ENCODE measurements around the gene SH2D2A. TPM values are rescaled to one million over a fixed set of nuclear protein-coding genes. Genes with fewer than 3 reads are reported as not detected.

Gene SH2D2A
- total and polyA plus RNA-seq, 4 donors, result 1.1 to 3.0 (median 2.0) TPM

DNA sequence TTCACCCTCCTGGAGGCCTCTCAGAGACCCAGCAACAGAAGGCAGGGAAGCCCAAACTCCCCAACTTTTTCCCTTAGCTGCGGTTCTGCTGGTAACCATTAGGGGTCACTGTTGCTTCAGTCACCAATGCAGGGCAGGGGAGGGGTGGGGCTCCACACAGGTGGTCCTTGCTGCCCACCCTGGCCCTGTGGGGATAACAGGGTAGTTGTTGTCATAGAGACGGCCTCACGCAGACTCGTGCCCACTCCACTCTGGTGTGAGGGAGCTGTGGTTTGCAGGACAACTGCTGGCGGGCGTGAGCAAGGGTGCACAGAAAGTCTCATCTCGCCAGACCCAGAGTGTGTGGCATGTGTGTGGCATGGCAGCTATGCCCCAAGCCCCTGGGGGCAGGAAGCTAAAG is 22.3 kb upstream of the SH2D2A start:
- ATAC-seq (ENCODE audit: insufficient read depth, low FRiP score) (no peak), DNase-seq (peak in 2 of 3 donors; percentile 20 to 30)
- Histone ChIP-seq H3K27ac (ENCODE audit: low read depth in 1 of 2, low read length in 1 of 2) (no peak overlapping the region), H3K27me3 (ENCODE audit: control insufficient read depth in 3 of 3, insufficient read depth in 3 of 3, low read length in 2 of 3) (peaks cover 0 to 38% (median 28%) of the 10 kb centered on the region in 3 donors), H3K4me3 (no peak overlapping the region), H3K36me3 (ENCODE audit: control insufficient read depth in 4 of 4, insufficient read depth in 4 of 4, low read length in 4 of 4) (no peaks in the 10 kb centered on the region), H3K9ac (ENCODE audit: insufficient read depth in 1 of 2, low read length in 2 of 2) (no peak overlapping the region), H3K4me1 (ENCODE audit: control insufficient read depth in 5 of 5, insufficient read depth in 5 of 5, low read length in 5 of 5) (no peaks in the 10 kb centered on the region), H3K9me3 (ENCODE audit: control insufficient read depth in 4 of 4, insufficient read depth in 3 of 4, low read length in 3 of 4) (no peaks in the 10 kb centered on the region)
- 32 to 36% methylated on average over 7 of the region's 7 CpGs for WGBS, 2 donors
- peak; percentile 71 for TF ChIP-seq CTCF (IDR thresholded peaks at IDR 0.05; ENCODE audit: control extremely low read depth, extremely low read depth)

GRCh38 chr1:156836892-156837291 is 20.2 kb upstream of the SH2D2A start:
- no peak for TF ChIP-seq CTCF (IDR thresholded peaks at IDR 0.05; ENCODE audit: control extremely low read depth, extremely low read depth)
- 78 to 88% methylated on average over 4 of the region's 4 CpGs for WGBS, 2 donors
- no peaks in the 10 kb centered on the region for H3K36me3 ChIP-seq (ENCODE audit: control insufficient read depth in 4 of 4, insufficient read depth in 4 of 4, low read length in 4 of 4)
- no peak for ATAC-seq (ENCODE audit: insufficient read depth, low FRiP score)
- H3K27me3 ChIP-seq (ENCODE audit: control insufficient read depth in 3 of 3, insufficient read depth in 3 of 3, low read length in 2 of 3), result peaks cover 0 to 37% (median 20%) of the 10 kb centered on the region in 3 donors
- no peaks in the 10 kb centered on the region for H3K4me1 ChIP-seq (ENCODE audit: control insufficient read depth in 5 of 5, insufficient read depth in 5 of 5, low read length in 5 of 5)
- DNase-seq, result no peak
- no peak overlapping the region for H3K27ac ChIP-seq (ENCODE audit: low read depth in 1 of 2, low read length in 1 of 2)
- H3K9me3 ChIP-seq (ENCODE audit: control insufficient read depth in 4 of 4, insufficient read depth in 3 of 4, low read length in 3 of 4), result no peaks in the 10 kb centered on the region
- H3K4me3 ChIP-seq, result no peak overlapping the region
- H3K9ac ChIP-seq (ENCODE audit: insufficient read depth in 1 of 2, low read length in 2 of 2), result no peak overlapping the region

DNA sequence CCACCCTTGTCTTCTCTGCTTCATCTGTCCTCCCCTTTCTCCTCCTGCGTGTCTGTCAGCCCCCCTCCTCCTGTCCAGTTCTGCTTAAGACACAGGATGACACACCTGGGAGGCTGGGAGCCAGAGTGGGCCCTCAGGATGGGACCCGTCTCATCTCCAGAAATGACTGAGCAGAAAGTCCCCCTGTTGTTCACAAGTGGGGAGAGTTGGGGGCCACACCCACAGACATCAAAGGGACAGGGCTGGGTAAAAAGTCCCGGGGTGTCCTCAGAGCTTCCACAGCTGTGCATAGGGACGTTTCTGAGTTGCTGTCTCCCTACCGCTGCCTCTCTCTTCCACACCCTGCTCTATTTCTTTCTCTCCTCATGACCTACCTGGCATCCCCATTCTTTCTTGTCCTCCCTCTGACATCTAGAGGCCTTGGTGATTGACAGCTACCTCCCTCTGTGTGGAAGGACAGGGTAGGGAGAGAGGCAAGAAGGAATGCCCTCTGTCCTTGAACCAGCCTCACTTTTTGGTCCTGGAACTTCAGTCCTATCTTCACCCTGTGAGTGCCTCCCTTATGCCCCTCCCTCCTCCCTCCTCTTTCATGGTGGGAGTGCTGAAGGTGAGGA is 19.5 kb upstream of the SH2D2A start:
- Histone ChIP-seq H3K4me3 (no peak overlapping the region), H3K4me1 (ENCODE audit: control insufficient read depth in 5 of 5, insufficient read depth in 5 of 5, low read length in 5 of 5) (no peaks in the 10 kb centered on the region), H3K9ac (ENCODE audit: insufficient read depth in 1 of 2, low read length in 2 of 2) (no peak overlapping the region), H3K9me3 (ENCODE audit: control insufficient read depth in 4 of 4, insufficient read depth in 3 of 4, low read length in 3 of 4) (no peaks in the 10 kb centered on the region), H3K27me3 (ENCODE audit: control insufficient read depth in 3 of 3, insufficient read depth in 3 of 3, low read length in 2 of 3) (peaks cover 0 to 34% (median 23%) of the 10 kb centered on the region in 3 donors), H3K36me3 (ENCODE audit: control insufficient read depth in 4 of 4, insufficient read depth in 4 of 4, low read length in 4 of 4) (no peaks in the 10 kb centered on the region), H3K27ac (ENCODE audit: low read depth in 1 of 2, low read length in 1 of 2) (no peak overlapping the region)
- ATAC-seq (ENCODE audit: insufficient read depth, low FRiP score) (no peak), DNase-seq (no peak)
- no peak for TF ChIP-seq CTCF (IDR thresholded peaks at IDR 0.05; ENCODE audit: control extremely low read depth, extremely low read depth)
- 53 to 68% methylated on average over 5 of the region's 5 CpGs for WGBS, 2 donors

DNA sequence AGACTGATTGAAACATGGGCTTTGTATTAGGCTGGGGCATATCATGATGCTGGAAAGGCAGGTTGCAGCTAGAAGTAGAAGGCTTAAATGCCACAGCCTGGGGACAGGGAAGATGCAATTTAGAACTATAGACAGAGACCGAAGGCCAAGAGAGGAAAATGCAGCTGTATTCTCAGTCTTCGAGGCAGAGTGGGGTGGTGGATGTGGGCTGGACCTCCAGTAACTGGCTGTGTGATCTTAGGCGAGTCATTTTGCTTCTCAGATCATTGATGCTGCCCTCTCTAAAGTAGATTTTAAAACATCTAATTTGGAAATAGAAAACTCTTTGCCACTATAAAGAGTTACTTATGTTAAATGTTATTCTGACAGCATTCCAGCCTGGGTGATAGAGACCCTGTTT is 17.7 kb upstream of the SH2D2A start:
- no peaks in the 10 kb centered on the region for H3K4me1 ChIP-seq (ENCODE audit: control insufficient read depth in 5 of 5, insufficient read depth in 5 of 5, low read length in 5 of 5)
- WGBS, 2 donors, result 78 to 92% methylated on average over 3 of the region's 3 CpGs
- H3K27me3 ChIP-seq (ENCODE audit: control insufficient read depth in 3 of 3, insufficient read depth in 3 of 3, low read length in 2 of 3), result peaks cover 0 to 31% (median 25%) of the 10 kb centered on the region in 3 donors
- H3K27ac ChIP-seq (ENCODE audit: low read depth in 1 of 2, low read length in 1 of 2), result no peak overlapping the region
- H3K9me3 ChIP-seq (ENCODE audit: control insufficient read depth in 4 of 4, insufficient read depth in 3 of 4, low read length in 3 of 4), result no peaks in the 10 kb centered on the region
- H3K9ac ChIP-seq (ENCODE audit: insufficient read depth in 1 of 2, low read length in 2 of 2), result no peak overlapping the region
- TF ChIP-seq CTCF (IDR thresholded peaks at IDR 0.05; ENCODE audit: control extremely low read depth, extremely low read depth), result no peak
- no peaks in the 10 kb centered on the region for H3K36me3 ChIP-seq (ENCODE audit: control insufficient read depth in 4 of 4, insufficient read depth in 4 of 4, low read length in 4 of 4)
- no peak overlapping the region for H3K4me3 ChIP-seq
- ATAC-seq (ENCODE audit: insufficient read depth, low FRiP score), result no peak
- no peak for DNase-seq

All from lung (tissue), 12 donors.